AG04449 (cell line): ENCODE data around the gene HBA1.
A peak's percentile ranks its signal among the peaks of the same experiment; 100 is the strongest.
"Not testable (repeated sequence)": the region's sequence is repeated elsewhere in the genome, so short reads cannot be mapped to it uniquely, and the experiment has no call there.

Experiments used
- CTCF ChIA-PET: fragments of 350-600 bp; formaldehyde crosslinking; extraction: SDS; loops from one replicate; lab custom pipeline; 2021; ENCODE audit warnings: antibody characterized with exemption; lab: Yijun Ruan, JAX
- POLR2A ChIA-PET: fragments of 400-600, 350-600 bp; formaldehyde crosslinking; extraction: SDS; loops from one replicate; lab custom pipeline; 2020; ENCODE audit warnings: antibody characterized with exemption, inconsistent platforms; lab: Yijun Ruan, JAX
- DNase-seq: peaks from one replicate; pipeline ENCODE4 v3.0.0-alpha.2; 2010; ENCODE audit warnings: low read depth, low spot score
- H3K4me3 ChIP-seq: 2 replicates; pipeline ENCODE4 v1.5.1; 2011; ENCODE audit warnings: low read depth, mild to moderate bottlenecking, control low read depth, low read length
- CTCF ChIP-seq: IDR thresholded peaks from one replicate; pipeline ENCODE4 v1.5.1; 2011; ENCODE audit warnings: mild to moderate bottlenecking, moderate library complexity, low read length, control low read depth, inconsistent platforms; ENCODE audit not compliant: insufficient read depth; ENCODE audit errors: missing control alignments

The HBA1 gene

DNA sequence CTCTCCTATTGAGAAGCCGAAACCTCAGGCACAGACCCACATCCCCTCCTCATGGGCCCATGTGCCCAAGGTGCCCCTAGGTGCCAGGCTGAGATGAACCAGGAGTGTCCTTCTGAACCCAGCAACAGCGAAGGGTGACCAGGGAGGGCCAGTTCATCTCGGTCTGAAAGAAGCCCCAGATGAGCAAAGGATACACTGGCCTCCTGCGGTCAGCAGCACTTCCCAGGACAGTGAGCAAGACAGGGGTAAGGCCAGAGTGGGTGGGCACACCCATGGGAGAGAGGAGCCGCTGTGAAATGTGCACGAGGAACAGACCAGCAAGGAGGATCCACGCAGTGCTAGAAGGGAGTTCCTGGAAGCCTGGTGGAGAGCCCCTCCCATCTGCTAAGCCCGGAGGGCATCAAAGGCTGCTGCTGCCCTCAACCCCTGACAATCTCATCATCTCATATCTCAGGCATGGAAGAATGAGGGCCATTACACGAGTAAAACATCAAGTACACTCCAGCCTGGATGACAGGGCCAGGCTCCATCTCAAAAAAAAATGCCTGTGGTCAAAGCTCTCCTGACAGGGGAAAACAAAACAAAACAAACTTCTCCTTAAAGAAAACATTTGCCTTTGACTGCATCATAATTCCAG is 27.3 kb upstream of the HBA1 start:
- H3K4me3 ChIP-seq, result no peak overlapping the region
- ChIA-PET POLR2A (no interaction called here), CTCF (interaction anchor here (1.1 to 2.4 kb wide), 2 partner anchors 32 to 42 kb away, joined by 4 to 8 read pairs; partner anchors contain the start of gene HBQ1)
- DNase-seq, result peak; percentile 16
- no peak for TF ChIP-seq CTCF

DNA sequence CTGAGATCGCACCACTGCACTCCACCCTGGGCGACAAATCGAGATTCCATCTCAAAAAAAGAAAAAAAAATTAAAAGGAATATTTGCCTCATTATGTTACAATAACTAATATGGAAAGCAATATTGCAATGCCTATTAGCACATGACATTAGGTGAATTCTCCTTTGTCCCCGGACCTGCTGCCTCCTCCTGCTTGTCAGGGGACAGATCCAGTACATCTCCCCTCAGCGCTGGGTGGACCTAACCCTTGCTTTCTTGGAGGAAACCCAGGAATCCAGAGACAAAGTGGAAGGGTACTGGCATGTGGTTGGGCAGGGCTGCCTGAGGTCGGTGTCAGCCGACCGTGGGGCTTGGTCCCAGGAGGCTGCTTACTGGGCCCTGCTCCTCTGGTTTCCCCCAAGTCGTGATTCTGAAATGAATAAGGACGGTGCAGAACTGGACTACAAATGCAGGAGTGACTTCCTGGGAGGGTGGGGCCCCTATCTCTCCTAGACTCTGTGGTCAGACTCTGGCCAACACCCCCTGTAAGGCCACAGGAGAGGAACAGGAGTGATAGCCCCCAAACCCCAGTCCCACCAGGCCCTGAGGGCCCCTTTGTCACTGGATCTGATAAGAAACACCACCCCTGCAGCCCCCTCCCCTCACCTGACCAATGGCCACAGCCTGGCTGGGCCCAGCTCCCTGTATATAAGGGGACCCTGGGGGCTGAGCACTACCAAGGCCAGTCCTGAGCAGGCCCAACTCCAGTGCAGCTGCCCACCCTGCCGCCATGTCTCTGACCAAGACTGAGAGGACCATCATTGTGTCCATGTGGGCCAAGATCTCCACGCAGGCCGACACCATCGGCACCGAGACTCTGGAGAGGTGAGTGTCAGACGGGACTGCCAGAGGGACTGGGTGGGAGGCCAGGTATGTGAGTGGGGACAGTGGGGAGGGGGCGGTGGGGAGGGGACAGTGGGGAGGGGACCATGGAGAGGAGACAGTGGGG is 24.0 kb upstream of the HBA1 start, which contains the start of gene HBZ:
HBZ (plus strand) TSS at position 504 of the 988 bp plus-strand sequence; CDS start at position 770, 266 bp downstream.
- H3K4me3 ChIP-seq, result no peak within 1 kb of the TSS
- ChIA-PET CTCF (no interaction called here), POLR2A (no interaction called here)
- no peak for TF ChIP-seq CTCF
- DNase-seq, result no peak

GRCh38 chr16:153129-153521 is 23.4 kb upstream of the HBA1 start:
- CTCF ChIA-PET, POLR2A ChIA-PET, DNase-seq, H3K4me3 ChIP-seq: not testable (repeated sequence)

GRCh38 chr16:153550-154216 is 22.8 kb upstream of the HBA1 start:
- CTCF ChIA-PET, result interaction anchor here (2.3 kb wide), 1 partner anchor 27 kb away, joined by 11 read pairs; the partner anchor contains the start of gene HBQ1
- DNase-seq, POLR2A ChIA-PET, H3K4me3 ChIP-seq: not testable (repeated sequence)

- H3K4me3 ChIP-seq, result peak overlapping the region; percentile 46
- POLR2A ChIA-PET, result no interaction called here
- CTCF ChIA-PET, result interaction anchor here (2.3 kb wide), 1 partner anchor 27 kb away, joined by 11 read pairs; the partner anchor contains the start of gene HBQ1
- no peak for TF ChIP-seq CTCF
- DNase-seq, result no peak
Measured at GRCh38 chr16:154217-155030, 22.1 kb upstream of the HBA1 start.

GRCh38 chr16:155031-155398 is 21.5 kb upstream of the HBA1 start:
- ChIA-PET CTCF (interaction anchor here (1.1 to 2.3 kb wide), 2 partner anchors 26 to 48 kb away, joined by 5 to 11 read pairs; partner anchors contain the start of gene HBQ1), POLR2A (no interaction called here)
- TF ChIP-seq CTCF, result no peak
- no peak for DNase-seq
- peak overlapping the region; percentile 46 for H3K4me3 ChIP-seq
